Large intestine (tissue), 3 donors: ENCODE data around the gene DIP2C. TPM values are rescaled to one million over a fixed set of nuclear protein-coding genes. Genes with fewer than 3 reads are reported as not detected.
"Not testable (repeated sequence)": the region's sequence is repeated elsewhere in the genome, so short reads cannot be mapped to it uniquely, and the experiment has no call there.

Source experiments
- DNase-seq, 2 donors: peaks; one replicate each; pipeline versions ENCODE4 v3.0.0 to v3.0.0-alpha.2; 2013
- H3K27ac ChIP-seq: one replicate; pipeline ENCODE4 v1.5.1; 2013; ENCODE audit warnings: low read length
- H3K27me3 ChIP-seq: 2 replicates; pipeline ENCODE4 v1.6.1; 2013; ENCODE audit warnings: low read length; ENCODE audit not compliant: control insufficient read depth, insufficient read depth
- H3K36me3 ChIP-seq: 2 replicates; pipeline ENCODE4 v1.6.1; 2013; ENCODE audit warnings: low read length; ENCODE audit not compliant: control insufficient read depth, insufficient read depth
- H3K4me1 ChIP-seq: one replicate; pipeline ENCODE4 v1.6.1; 2013; ENCODE audit warnings: low read length; ENCODE audit not compliant: control insufficient read depth, insufficient read depth
- H3K4me3 ChIP-seq: one replicate; pipeline ENCODE4 v1.5.1; 2013; ENCODE audit warnings: low read length
- H3K9me3 ChIP-seq: one replicate; pipeline ENCODE4 v1.6.1; 2013; ENCODE audit warnings: mild to moderate bottlenecking, low read depth, low read length, moderate library complexity; ENCODE audit not compliant: control insufficient read depth
- WGBS: methylation state at CpG from one replicate; pipeline ENCODE4 v1.1.5; 2013; ENCODE audit warnings: low lambda C conversion rate; ENCODE audit not compliant: insufficient coverage; 5-methylcytosine and 5-hydroxymethylcytosine counted together
- polyA plus RNA-seq: library from polyadenylated mRNA; unstranded; fragments of 120-200 nt; gene quantifications from one replicate; pipeline ENCODE4 v1.2.1, GENCODE V29; 2013

DIP2C gene
- polyA plus RNA-seq, 1 donor = 16.5 TPM

- Histone ChIP-seq H3K27me3 (no peaks in the 10 kb centered on the region), H3K9me3 (peaks cover 3% of the 10 kb centered on the region), H3K4me3 (no peak overlapping the region), H3K36me3 (peaks cover 66% of the 10 kb centered on the region), H3K27ac (no peak overlapping the region), H3K4me1 (no peaks in the 10 kb centered on the region)
- no peak for DNase-seq
- WGBS = no CpG with 5 or more reads among the region's 21 CpGs
These were observed 336.8 kb downstream of the DIP2C start for GRCh38 chr10:352476-353235.

- no peak for DNase-seq
- H3K27me3 ChIP-seq = no peaks in the 10 kb centered on the region
- H3K27ac ChIP-seq = no peak overlapping the region
- H3K4me3 ChIP-seq = no peak overlapping the region
- H3K9me3 ChIP-seq = peaks cover 7% of the 10 kb centered on the region
- H3K4me1 ChIP-seq = no peaks in the 10 kb centered on the region
- WGBS = 60% methylated on average over 1 of the region's 13 CpGs
- H3K36me3 ChIP-seq = peaks cover 58% of the 10 kb centered on the region
These were observed 337.6 kb downstream of the DIP2C start for GRCh38 chr10:351770-352334.

- H3K27ac ChIP-seq = no peak overlapping the region
- peaks cover 7% of the 10 kb centered on the region for H3K9me3 ChIP-seq
- no peaks in the 10 kb centered on the region for H3K27me3 ChIP-seq
- H3K36me3 ChIP-seq = peaks cover 50% of the 10 kb centered on the region
- H3K4me1 ChIP-seq = no peaks in the 10 kb centered on the region
- 100% methylated on average over 2 of the region's 35 CpGs for WGBS
- DNase-seq = no peak
- no peak overlapping the region for H3K4me3 ChIP-seq
These were observed 338.4 kb downstream of the DIP2C start for GRCh38 chr10:350981-351501.

GRCh38 chr10:349081-349480 is 340.4 kb downstream of the DIP2C start:
- Histone ChIP-seq H3K27ac (no peak overlapping the region), H3K36me3 (peaks cover 44% of the 10 kb centered on the region), H3K4me3 (no peak overlapping the region), H3K4me1 (no peaks in the 10 kb centered on the region), H3K9me3 (peaks cover 7% of the 10 kb centered on the region), H3K27me3 (no peaks in the 10 kb centered on the region)
- no peak for DNase-seq
- no CpG with 5 or more reads among the region's 24 CpGs for WGBS

GRCh38 chr10:348456-348855 is 341.0 kb downstream of the DIP2C start:
- no peak for DNase-seq
- no peak overlapping the region for H3K27ac ChIP-seq
- no peak overlapping the region for H3K4me3 ChIP-seq
- H3K4me1 ChIP-seq = no peaks in the 10 kb centered on the region
- H3K9me3 ChIP-seq = peaks cover 7% of the 10 kb centered on the region
- H3K27me3 ChIP-seq = no peaks in the 10 kb centered on the region
- H3K36me3 ChIP-seq = peaks cover 44% of the 10 kb centered on the region
- WGBS = no CpG with 5 or more reads among the region's 17 CpGs

GRCh38 chr10:347774-348173 is 341.7 kb downstream of the DIP2C start:
- H3K4me3 ChIP-seq, DNase-seq, H3K9me3 ChIP-seq, H3K4me1 ChIP-seq, H3K27ac ChIP-seq, H3K27me3 ChIP-seq: not testable (repeated sequence)
- H3K36me3 ChIP-seq = peaks cover 45% of the 10 kb centered on the region
- WGBS = no CpG with 5 or more reads among the region's 34 CpGs

GRCh38 chr10:347190-347589 is 342.3 kb downstream of the DIP2C start:
- H3K27ac ChIP-seq, H3K27me3 ChIP-seq, H3K4me3 ChIP-seq, H3K4me1 ChIP-seq, H3K9me3 ChIP-seq, DNase-seq: not testable (repeated sequence)
- peaks cover 40% of the 10 kb centered on the region for H3K36me3 ChIP-seq
- WGBS = 75% methylated on average over 4 of the region's 33 CpGs

- DNase-seq = no peak
- H3K9me3 ChIP-seq = peaks cover 7% of the 10 kb centered on the region
- H3K4me3 ChIP-seq = no peak overlapping the region
- no peak overlapping the region for H3K27ac ChIP-seq
- H3K36me3 ChIP-seq = peaks cover 41% of the 10 kb centered on the region
- no peaks in the 10 kb centered on the region for H3K4me1 ChIP-seq
- 100% methylated on average over 1 of the region's 27 CpGs for WGBS
- H3K27me3 ChIP-seq = no peaks in the 10 kb centered on the region
These were observed 344.8 kb downstream of the DIP2C start for GRCh38 chr10:344582-345200.

GRCh38 chr10:343231-344220 is 345.9 kb downstream of the DIP2C start:
- no peak for DNase-seq
- 100% methylated on average over 1 of the region's 16 CpGs for WGBS

More at GRCh38 chr10:343231-344220, 345.9 kb downstream of the DIP2C start:
- Histone ChIP-seq H3K27me3 (no peaks in the 10 kb centered on the region), H3K4me1 (no peaks in the 10 kb centered on the region), H3K4me3 (no peak overlapping the region), H3K27ac (no peak overlapping the region), H3K9me3 (peaks cover 7% of the 10 kb centered on the region), H3K36me3 (peaks cover 35% of the 10 kb centered on the region)
